22Rv1 (cell line): Measurements from ENCODE around the gene HMGCS2.

ENCODE experiments used
- CTCF ChIP-seq: fragments of 450-650 bp; IDR thresholded peaks from 2 replicates; pipeline ENCODE4 v1.5.1; 2017; ENCODE audit warnings: mild to moderate bottlenecking
- ZFX ChIP-seq: fragments of 450-650 bp; IDR thresholded peaks from 2 replicates; pipeline ENCODE4 v1.6.1; 2017; ENCODE audit warnings: antibody characterized with exemption, borderline replicate concordance

- TF ChIP-seq CTCF (no peak), ZFX (no peak)
Observed at GRCh38 chr1:119768778-119769177, at the start of gene HMGCS2.
